MCF 10A (cell line): ENCODE data around the gene TEC. TPM values are rescaled to one million over a fixed set of nuclear protein-coding genes. Genes with fewer than 3 reads are reported as not detected.

Experiments used
- BruUV-seq: library from RNA; stranded (reverse); fragments of 400-500 nt; replicated peaks from 2 replicates; lab custom pipeline; 2021; lab: Mats Ljungman, UMichigan
- CTCF ChIA-PET: fragments of 300-600 bp; sonication (Branson Sonifier 250); formaldehyde crosslinking; extraction: SDS; loops from one replicate; lab custom pipeline; 2021; ENCODE audit warnings: antibody characterized with exemption, inconsistent platforms; lab: Yijun Ruan, JAX
- POLR2A ChIA-PET: fragments of 300-600, 350-650 bp; sonication (Branson Sonifier 250); formaldehyde crosslinking; extraction: SDS; loops from one replicate; lab custom pipeline; 2020; ENCODE audit warnings: antibody characterized with exemption, inconsistent platforms; lab: Yijun Ruan, JAX
- DNase-seq: peaks from one replicate; pipeline ENCODE4 v3.0.0-alpha.2; 2018; ENCODE audit not compliant: unreplicated experiment
- H3K27ac Mint-ChIP-seq: one replicate; pipeline ENCODE4 v1.8.0; 2022; ENCODE audit warnings: mild to moderate bottlenecking, low read depth, mixed read lengths; ENCODE audit not compliant: unreplicated experiment
- H3K27me3 Mint-ChIP-seq: one replicate; pipeline ENCODE4 v1.8.0; 2022; ENCODE audit warnings: mixed read lengths; ENCODE audit not compliant: insufficient read depth, unreplicated experiment
- H3K36me3 Mint-ChIP-seq: one replicate; pipeline ENCODE4 v1.8.0; 2022; ENCODE audit warnings: mild to moderate bottlenecking, moderate library complexity, mixed read lengths; ENCODE audit not compliant: insufficient read depth, unreplicated experiment
- H3K4me1 Mint-ChIP-seq: one replicate; pipeline ENCODE4 v1.8.0; 2022; ENCODE audit warnings: mixed read lengths; ENCODE audit not compliant: insufficient read depth, unreplicated experiment
- H3K4me3 Mint-ChIP-seq: one replicate; pipeline ENCODE4 v1.8.0; 2022; ENCODE audit warnings: mild to moderate bottlenecking, moderate library complexity, mixed read lengths; ENCODE audit not compliant: unreplicated experiment
- H3K9me3 Mint-ChIP-seq: one replicate; pipeline ENCODE4 v1.8.0; 2022; ENCODE audit warnings: mixed read lengths; ENCODE audit not compliant: unreplicated experiment
- intact Hi-C: fragments of 100-400 bp; cut with micrococcal nuclease; formaldehyde crosslinking; loops from 2 replicates; pipeline ENCODE4 v1.14.1; 2022
- total RNA-seq: library from RNA; stranded (reverse); gene quantifications from 2 replicates; pipeline ENCODE4 v1.2.3, GENCODE V29; 2022
- TF ChIP-seq, protein P1 (sequence below): fragments of 200-600 bp; IDR thresholded peaks from one replicate; pipeline ENCODE4 v1.8.0; 2022; ENCODE audit warnings: antibody characterized with exemption, mild to moderate bottlenecking; ENCODE audit not compliant: unreplicated experiment

TEC gene
- total RNA-seq, 1 experiment from 2014 or later = 1.1 TPM

DNA sequence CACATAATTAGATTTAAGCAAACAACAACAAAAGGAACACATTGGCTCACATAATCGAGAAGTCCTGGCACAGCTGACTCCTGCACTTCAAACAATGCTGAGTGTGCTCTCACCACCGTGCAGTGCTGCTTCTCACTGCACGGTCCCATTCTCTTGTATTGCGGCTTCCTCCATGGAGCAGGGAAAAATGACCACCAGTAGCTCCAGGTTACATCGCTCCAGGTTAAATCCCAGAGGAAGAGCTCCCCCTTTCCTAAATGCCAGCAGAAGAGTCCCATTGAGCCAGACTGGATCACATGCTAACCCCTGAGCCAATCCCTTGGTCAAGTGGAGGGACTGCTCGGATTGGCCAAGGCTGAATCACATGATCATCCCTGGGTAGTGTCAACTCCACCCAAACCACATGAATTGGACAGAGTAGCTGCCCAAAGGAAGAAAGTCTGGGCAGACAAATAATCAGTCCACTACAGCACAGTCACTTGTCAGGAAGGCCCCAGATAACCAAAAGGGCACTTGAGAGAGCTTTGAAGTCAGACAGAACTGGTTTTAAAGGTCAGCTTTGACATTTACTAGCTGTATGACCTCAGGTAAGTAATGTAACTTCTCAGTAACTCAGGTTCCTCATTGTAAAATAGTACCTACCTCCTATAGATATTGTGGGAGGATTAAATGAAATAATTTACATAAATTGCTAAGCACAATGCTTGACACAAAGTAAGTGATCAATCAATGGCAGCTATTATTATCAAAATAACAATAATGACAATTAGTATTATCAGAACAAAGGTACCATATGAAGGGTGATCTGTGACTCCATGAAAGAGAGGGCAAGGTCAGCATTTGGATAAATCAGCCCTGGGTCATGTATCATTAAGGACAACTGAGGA is 14.3 kb downstream of the TEC start:
- no peak for DNase-seq
- Mint-ChIP-seq H3K9me3 (peaks cover 6% of the 10 kb centered on the region), H3K27me3 (no peaks in the 10 kb centered on the region), H3K36me3 (no peaks in the 10 kb centered on the region), H3K4me1 (peaks cover 10% of the 10 kb centered on the region), H3K4me3 (no peak overlapping the region), H3K27ac (no peak overlapping the region)
- ChIA-PET POLR2A (interaction anchor here (1.0 kb wide), 1 partner anchor 17 kb away, joined by 3 read pairs; no protein-coding TSS in a partner anchor), CTCF (interaction anchor here (0.6 to 1.2 kb wide), 2 partner anchors 11 to 18 kb away, joined by 3 to 4 read pairs; no protein-coding TSS in a partner anchor)
- intact Hi-C loops = no loop called here
- TF ChIP-seq, protein P1, sequence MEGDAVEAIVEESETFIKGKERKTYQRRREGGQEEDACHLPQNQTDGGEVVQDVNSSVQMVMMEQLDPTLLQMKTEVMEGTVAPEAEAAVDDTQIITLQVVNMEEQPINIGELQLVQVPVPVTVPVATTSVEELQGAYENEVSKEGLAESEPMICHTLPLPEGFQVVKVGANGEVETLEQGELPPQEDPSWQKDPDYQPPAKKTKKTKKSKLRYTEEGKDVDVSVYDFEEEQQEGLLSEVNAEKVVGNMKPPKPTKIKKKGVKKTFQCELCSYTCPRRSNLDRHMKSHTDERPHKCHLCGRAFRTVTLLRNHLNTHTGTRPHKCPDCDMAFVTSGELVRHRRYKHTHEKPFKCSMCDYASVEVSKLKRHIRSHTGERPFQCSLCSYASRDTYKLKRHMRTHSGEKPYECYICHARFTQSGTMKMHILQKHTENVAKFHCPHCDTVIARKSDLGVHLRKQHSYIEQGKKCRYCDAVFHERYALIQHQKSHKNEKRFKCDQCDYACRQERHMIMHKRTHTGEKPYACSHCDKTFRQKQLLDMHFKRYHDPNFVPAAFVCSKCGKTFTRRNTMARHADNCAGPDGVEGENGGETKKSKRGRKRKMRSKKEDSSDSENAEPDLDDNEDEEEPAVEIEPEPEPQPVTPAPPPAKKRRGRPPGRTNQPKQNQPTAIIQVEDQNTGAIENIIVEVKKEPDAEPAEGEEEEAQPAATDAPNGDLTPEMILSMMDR = no peak
- no TSS peak for BruUV-seq

- BruUV-seq = no TSS peak
- intact Hi-C loops = no loop called here
- Mint-ChIP-seq H3K9me3 (peaks cover 11% of the 10 kb centered on the region), H3K4me1 (peaks cover 10% of the 10 kb centered on the region), H3K36me3 (no peaks in the 10 kb centered on the region), H3K4me3 (no peak overlapping the region), H3K27me3 (no peaks in the 10 kb centered on the region), H3K27ac (no peak overlapping the region)
- POLR2A ChIA-PET = no interaction called here
- CTCF ChIA-PET = interaction anchor here (0.6 to 1.2 kb wide), 3 partner anchors 12 to 21 kb away, joined by 3 to 4 read pairs (median 3); no protein-coding TSS in a partner anchor
- DNase-seq = peak; percentile 63
- TF ChIP-seq, protein P1 = no peak
Measured at GRCh38 chr4:48254381-48255071, 15.1 kb downstream of the TEC start.

- TF ChIP-seq, protein P1 = no peak
- intact Hi-C loops = no loop called here
- Mint-ChIP-seq H3K36me3 (no peaks in the 10 kb centered on the region), H3K27me3 (no peaks in the 10 kb centered on the region), H3K4me1 (peaks cover 10% of the 10 kb centered on the region), H3K4me3 (no peak overlapping the region), H3K27ac (no peak overlapping the region), H3K9me3 (peaks cover 11% of the 10 kb centered on the region)
- BruUV-seq = no TSS peak
- DNase-seq = no peak
- ChIA-PET POLR2A (interaction anchor here (0.6 to 1.2 kb wide), 3 partner anchors 14 to 212 kb away, joined by 3 to 5 read pairs (median 4); no protein-coding TSS in a partner anchor), CTCF (interaction anchor here (1.2 kb wide), 1 partner anchor 38 kb away, joined by 4 read pairs; no protein-coding TSS in a partner anchor)
Measured at GRCh38 chr4:48252313-48252712, 17.3 kb downstream of the TEC start.

- H3K4me3 Mint-ChIP-seq = no peak overlapping the region
- POLR2A ChIA-PET = no interaction called here
- TF ChIP-seq, protein P1 = no peak
- intact Hi-C loops = no loop called here
- no peak overlapping the region for H3K27ac Mint-ChIP-seq
- H3K9me3 Mint-ChIP-seq = peaks cover 11% of the 10 kb centered on the region
- peaks cover 10% of the 10 kb centered on the region for H3K4me1 Mint-ChIP-seq
- BruUV-seq = no TSS peak
- CTCF ChIA-PET = no interaction called here
- no peaks in the 10 kb centered on the region for H3K36me3 Mint-ChIP-seq
- no peaks in the 10 kb centered on the region for H3K27me3 Mint-ChIP-seq
- no peak for DNase-seq
Measured at GRCh38 chr4:48250980-48251379, 18.7 kb downstream of the TEC start.
